Ascending aorta (tissue), 2 donors: ENCODE results near the gene ADAM22. TPM values are rescaled to one million over a fixed set of nuclear protein-coding genes. Genes with fewer than 3 reads are reported as not detected.
"Not testable (repeated sequence)": the region's sequence is repeated elsewhere in the genome, so short reads cannot be mapped to it uniquely, and the experiment has no call there.

Source experiments
- DNase-seq, 2 donors: peaks; one replicate each; pipeline ENCODE4 v3.0.0-alpha.2; 2019; ENCODE audit warnings: low spot score in 2 of 2
- H3K27ac ChIP-seq, 2 donors: fragments of 200-600 bp; sonication (generic); one replicate each; pipeline ENCODE4 v1.5.1; 2016 to 2017; ENCODE audit warnings: mild to moderate bottlenecking in 1 of 2
- H3K27me3 ChIP-seq: fragments of 200-600 bp; sonication (generic); one replicate; pipeline ENCODE4 v1.5.1; 2017
- H3K36me3 ChIP-seq, 2 donors: fragments of 200-600 bp; sonication (generic); one replicate each; pipeline ENCODE4 v1.5.1; 2016
- H3K4me1 ChIP-seq, 2 donors: fragments of 200-600 bp; sonication (generic); one replicate each; pipeline ENCODE4 v1.5.1; 2016 to 2017; ENCODE audit warnings: mild to moderate bottlenecking in 1 of 2
- H3K4me3 ChIP-seq, 2 donors: fragments of 200-600 bp; sonication (generic); one replicate each; pipeline ENCODE4 v1.5.1; 2016 to 2017; ENCODE audit warnings: mild to moderate bottlenecking in 1 of 2
- H3K9me3 ChIP-seq, 2 donors: fragments of 200-600 bp; sonication (generic); one replicate each; pipeline ENCODE4 v1.5.1; 2016
- intact Hi-C: fragments of 100-400 bp; cut with DNase I; formaldehyde crosslinking; loops from one replicate; pipeline ENCODE4 v1.15.1; 2023
- total RNA-seq: library from RNA; depleted of rRNA; stranded (reverse); fragments of >200 nt; gene quantifications from one replicate; pipeline ENCODE4 v1.1.0, GENCODE V29; 2016
- TF ChIP-seq, protein P1 (sequence below), 3 experiments: fragments of 200-600 bp in 2 of 3; fragments of 450-650 bp in 1 of 3; sonication (generic) in 2 of 3; IDR thresholded peaks; one replicate each; pipeline ENCODE4 v1.5.1; 2016 to 2019; ENCODE audit warnings: antibody characterized with exemption in 3 of 3, mild to moderate bottlenecking in 1 of 3, moderate library complexity in 1 of 3

Gene ADAM22, protein sequence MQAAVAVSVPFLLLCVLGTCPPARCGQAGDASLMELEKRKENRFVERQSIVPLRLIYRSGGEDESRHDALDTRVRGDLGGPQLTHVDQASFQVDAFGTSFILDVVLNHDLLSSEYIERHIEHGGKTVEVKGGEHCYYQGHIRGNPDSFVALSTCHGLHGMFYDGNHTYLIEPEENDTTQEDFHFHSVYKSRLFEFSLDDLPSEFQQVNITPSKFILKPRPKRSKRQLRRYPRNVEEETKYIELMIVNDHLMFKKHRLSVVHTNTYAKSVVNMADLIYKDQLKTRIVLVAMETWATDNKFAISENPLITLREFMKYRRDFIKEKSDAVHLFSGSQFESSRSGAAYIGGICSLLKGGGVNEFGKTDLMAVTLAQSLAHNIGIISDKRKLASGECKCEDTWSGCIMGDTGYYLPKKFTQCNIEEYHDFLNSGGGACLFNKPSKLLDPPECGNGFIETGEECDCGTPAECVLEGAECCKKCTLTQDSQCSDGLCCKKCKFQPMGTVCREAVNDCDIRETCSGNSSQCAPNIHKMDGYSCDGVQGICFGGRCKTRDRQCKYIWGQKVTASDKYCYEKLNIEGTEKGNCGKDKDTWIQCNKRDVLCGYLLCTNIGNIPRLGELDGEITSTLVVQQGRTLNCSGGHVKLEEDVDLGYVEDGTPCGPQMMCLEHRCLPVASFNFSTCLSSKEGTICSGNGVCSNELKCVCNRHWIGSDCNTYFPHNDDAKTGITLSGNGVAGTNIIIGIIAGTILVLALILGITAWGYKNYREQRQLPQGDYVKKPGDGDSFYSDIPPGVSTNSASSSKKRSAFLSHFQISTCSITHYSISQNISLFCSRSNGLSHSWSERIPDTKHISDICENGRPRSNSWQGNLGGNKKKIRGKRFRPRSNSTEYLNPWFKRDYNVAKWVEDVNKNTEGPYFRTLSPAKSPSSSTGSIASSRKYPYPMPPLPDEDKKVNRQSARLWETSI
- total RNA-seq, result 0.85 TPM

DNA sequence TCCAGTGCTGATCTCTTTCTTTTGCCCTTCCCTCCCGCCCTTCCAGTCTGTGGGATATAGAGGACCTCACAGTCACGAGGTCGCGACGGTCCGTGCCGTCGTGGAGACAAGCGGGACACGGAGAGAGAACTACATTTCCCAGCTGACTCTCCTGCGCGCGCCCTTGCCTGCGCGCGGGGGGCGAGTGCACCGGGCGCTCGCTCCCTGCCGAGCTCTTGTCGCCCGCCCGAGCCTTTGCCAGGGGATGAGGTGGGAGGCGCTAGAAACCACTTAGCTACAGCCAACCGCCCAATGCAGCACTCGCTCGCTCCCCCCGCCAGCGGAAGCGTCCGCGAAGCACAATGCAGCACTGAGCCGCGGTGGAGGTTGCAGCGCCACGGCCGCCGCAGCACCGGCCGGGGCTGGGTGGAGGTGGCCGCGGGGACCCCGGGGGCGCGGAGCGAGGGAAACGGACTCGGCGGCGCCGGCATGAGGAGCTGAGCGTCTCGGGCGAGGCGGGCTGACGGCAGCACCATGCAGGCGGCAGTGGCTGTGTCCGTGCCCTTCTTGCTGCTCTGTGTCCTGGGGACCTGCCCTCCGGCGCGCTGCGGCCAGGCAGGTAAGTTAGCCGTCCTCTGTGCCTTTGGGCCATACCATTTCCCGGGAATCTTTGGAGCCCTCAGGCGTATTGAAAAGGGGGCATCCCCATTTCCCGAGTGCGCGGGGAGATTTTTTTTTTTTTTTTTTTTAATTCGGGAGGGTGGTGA is at the start of gene ADAM22:
ADAM22 (plus strand) TSS at position 299 of the 746 bp plus-strand sequence; CDS start at position 514, 215 bp downstream.
- intact Hi-C loops, result loop anchor here (2.0 kb wide), 1 partner anchor 57 kb away; the partner anchor contains the start of genes DBF4 and SLC25A40
- Histone ChIP-seq H3K4me1 (no peaks in the 10 kb centered on the region), H3K27ac (no peak within 1 kb of the TSS), H3K27me3 (no peaks in the 10 kb centered on the region), H3K4me3 (peak within 1 kb of the TSS; percentile 70 to 78), H3K36me3 (no peaks in the 10 kb centered on the region), H3K9me3 (no peaks in the 10 kb centered on the region)
- TF ChIP-seq, protein P1, sequence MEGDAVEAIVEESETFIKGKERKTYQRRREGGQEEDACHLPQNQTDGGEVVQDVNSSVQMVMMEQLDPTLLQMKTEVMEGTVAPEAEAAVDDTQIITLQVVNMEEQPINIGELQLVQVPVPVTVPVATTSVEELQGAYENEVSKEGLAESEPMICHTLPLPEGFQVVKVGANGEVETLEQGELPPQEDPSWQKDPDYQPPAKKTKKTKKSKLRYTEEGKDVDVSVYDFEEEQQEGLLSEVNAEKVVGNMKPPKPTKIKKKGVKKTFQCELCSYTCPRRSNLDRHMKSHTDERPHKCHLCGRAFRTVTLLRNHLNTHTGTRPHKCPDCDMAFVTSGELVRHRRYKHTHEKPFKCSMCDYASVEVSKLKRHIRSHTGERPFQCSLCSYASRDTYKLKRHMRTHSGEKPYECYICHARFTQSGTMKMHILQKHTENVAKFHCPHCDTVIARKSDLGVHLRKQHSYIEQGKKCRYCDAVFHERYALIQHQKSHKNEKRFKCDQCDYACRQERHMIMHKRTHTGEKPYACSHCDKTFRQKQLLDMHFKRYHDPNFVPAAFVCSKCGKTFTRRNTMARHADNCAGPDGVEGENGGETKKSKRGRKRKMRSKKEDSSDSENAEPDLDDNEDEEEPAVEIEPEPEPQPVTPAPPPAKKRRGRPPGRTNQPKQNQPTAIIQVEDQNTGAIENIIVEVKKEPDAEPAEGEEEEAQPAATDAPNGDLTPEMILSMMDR (IDR thresholded peaks at IDR 0.05), result no peak
- DNase-seq, result peak; percentile 29 to 88

DNA sequence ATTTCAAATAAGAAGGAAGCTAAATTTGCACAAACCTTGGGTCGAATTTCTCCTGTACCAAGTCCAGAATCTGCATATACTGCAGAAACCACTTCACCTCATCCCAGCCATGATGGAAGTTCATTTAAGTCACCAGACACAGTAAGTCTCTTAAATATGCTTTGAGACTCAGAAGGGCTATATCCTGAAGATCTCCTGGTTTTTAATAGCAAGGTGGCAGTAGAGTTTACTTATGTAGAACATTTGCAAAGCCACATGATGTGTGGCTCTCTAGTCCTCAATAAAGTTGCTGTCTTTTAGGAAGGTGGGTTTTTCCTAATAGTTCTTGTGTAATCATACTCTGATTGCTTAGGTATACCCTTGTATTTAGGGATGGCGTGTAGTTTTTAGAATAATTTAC is 49.0 kb upstream of the ADAM22 start:
- H3K9me3 ChIP-seq, result no peaks in the 10 kb centered on the region
- no peak for DNase-seq
- H3K4me3 ChIP-seq, result no peak overlapping the region
- no peaks in the 10 kb centered on the region for H3K4me1 ChIP-seq
- intact Hi-C loops, result loop anchor here (2.0 to 10.0 kb wide), 2 partner anchors 86 to 560 kb away; no protein-coding TSS in a partner anchor
- no peaks in the 10 kb centered on the region for H3K36me3 ChIP-seq
- TF ChIP-seq, protein P1 (IDR thresholded peaks at IDR 0.05), result no peak
- no peaks in the 10 kb centered on the region for H3K27me3 ChIP-seq
- H3K27ac ChIP-seq, result no peak overlapping the region

DNA sequence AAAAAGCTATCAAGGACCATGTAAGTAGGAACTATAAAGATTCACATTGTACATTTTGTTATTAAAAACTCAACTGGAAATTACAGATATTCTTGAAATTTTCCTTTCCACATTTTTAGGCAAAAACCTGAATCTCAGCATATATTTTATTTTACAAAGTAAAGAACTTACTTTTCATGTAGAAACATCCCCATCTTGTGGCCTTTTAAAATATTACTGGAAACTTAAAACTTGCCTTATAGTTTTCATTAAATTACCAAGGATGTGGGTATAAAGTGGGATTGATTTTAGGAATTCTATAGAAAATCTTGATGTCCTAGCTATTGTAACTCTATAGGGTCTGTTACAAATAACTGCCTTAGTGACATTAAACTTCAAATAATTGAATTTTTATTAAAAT is 47.2 kb upstream of the ADAM22 start:
- no peak for DNase-seq
- H3K27ac ChIP-seq, result no peak overlapping the region
- intact Hi-C loops, result loop anchor here (10.0 kb wide), 1 partner anchor 562 kb away; no protein-coding TSS in a partner anchor

DNA sequence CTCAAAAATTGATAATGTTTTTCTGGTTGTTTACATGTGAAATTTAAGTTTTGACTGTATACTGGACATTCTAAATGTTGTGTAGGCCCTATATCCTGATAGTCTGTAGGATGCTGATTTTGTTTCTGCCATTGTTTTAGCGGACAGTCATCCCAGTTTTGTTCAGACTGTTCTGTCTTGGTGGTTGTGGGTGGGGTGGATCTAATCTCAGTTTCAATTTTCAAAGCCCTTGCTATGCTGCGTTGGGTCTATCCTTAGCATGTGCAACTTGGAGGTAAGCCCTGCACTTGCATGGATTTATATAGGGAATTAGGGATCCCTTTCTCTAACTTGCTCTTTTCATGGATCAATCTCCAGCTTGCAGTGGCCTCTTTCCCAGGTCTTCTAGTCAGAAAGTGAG is 38.7 kb upstream of the ADAM22 start:
- peaks cover 0 to 2% of the 10 kb centered on the region in 2 donors for H3K36me3 ChIP-seq
- no peaks in the 10 kb centered on the region for H3K4me1 ChIP-seq
- no peak overlapping the region for H3K27ac ChIP-seq
- no peak overlapping the region for H3K4me3 ChIP-seq
- intact Hi-C loops, result no loop called here
- no peaks in the 10 kb centered on the region for H3K9me3 ChIP-seq
- DNase-seq, result no peak
- TF ChIP-seq, protein P1 (IDR thresholded peaks at IDR 0.05), result no peak
- no peaks in the 10 kb centered on the region for H3K27me3 ChIP-seq

More for the DNA sequence above, 47.2 kb upstream of the ADAM22 start:
- TF ChIP-seq, protein P1 (IDR thresholded peaks at IDR 0.05), result peak in 2 of 3 experiments; percentile 23 to 58
- Histone ChIP-seq H3K36me3 (no peaks in the 10 kb centered on the region), H3K4me1 (no peaks in the 10 kb centered on the region), H3K27me3 (no peaks in the 10 kb centered on the region), H3K4me3 (no peak overlapping the region), H3K9me3 (no peaks in the 10 kb centered on the region)

DNA sequence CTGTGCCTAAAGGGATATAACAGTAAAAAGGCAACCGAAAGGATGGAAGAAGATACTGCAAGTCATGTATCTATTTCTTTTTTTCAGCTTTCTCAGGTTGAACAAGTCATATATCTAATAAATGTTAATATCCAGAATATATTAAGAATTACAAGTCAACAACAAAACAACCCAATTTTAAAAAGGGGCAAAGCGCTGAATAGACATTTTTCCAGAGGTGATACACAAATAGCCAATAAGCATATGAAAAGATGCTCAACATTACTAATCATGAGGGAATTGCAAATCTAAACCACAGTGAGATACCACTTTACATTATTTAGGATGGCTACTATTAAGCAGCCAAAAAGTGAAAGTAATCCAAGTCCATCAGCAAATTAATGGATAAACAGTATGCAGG is 34.8 kb upstream of the ADAM22 start:
- Histone ChIP-seq H3K4me3 (no peak overlapping the region), H3K9me3 (no peaks in the 10 kb centered on the region), H3K27me3 (no peaks in the 10 kb centered on the region), H3K27ac (no peak overlapping the region), H3K36me3 (peaks cover 0 to 2% of the 10 kb centered on the region in 2 donors), H3K4me1 (no peaks in the 10 kb centered on the region)
- TF ChIP-seq, protein P1 (IDR thresholded peaks at IDR 0.05), result no peak
- no peak for DNase-seq
- intact Hi-C loops, result no loop called here

DNA sequence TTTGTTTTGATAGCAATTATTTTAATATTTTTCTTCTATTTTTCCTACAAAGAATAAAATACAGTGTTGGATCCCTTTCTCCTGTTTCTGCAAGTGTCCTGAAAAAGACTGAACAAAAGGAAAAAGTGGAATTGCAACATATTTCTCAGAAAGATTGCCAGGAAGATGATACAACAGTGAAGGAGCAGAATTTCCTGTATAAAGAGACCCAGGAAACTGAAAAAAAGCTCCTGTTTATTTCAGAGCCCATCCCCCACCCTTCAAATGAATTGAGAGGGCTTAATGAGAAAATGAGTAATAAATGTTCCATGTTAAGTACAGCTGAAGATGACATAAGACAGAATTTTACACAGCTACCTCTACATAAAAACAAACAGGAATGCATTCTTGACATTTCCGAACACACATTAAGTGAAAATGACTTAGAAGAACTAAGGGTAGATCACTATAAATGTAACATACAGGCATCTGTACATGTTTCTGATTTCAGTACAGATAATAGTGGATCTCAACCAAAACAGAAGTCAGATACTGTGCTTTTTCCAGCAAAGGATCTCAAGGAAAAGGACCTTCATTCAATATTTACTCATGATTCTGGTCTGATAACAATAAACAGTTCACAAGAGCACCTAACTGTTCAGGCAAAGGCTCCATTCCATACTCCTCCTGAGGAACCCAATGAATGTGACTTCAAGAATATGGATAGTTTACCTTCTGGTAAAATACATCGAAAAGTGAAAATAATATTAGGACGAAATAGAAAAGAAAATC is 26.7 kb upstream of the ADAM22 start:
- H3K4me3 ChIP-seq, H3K9me3 ChIP-seq, H3K4me1 ChIP-seq, H3K27me3 ChIP-seq, intact Hi-C loops, H3K36me3 ChIP-seq, H3K27ac ChIP-seq, DNase-seq: not testable (repeated sequence)

DNA sequence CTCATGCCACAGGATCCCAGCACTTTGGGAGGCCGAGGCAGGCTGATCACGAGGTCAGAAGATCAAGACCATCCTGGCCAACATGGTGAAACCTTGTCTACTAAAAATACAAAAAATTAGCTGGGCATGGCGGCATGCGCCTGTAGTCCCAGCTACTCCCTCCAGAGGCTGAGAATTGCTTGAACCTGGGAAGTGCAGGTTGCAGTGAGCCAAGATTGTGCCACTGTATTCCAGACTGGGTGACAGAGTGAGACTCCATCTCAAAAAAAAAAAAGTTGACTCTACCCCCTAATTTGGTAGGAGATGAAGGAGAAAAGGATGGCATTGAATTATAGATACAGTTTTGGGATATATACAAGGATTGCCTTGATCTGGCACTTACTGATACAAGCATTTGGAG is 25.2 kb upstream of the ADAM22 start:
- H3K27ac ChIP-seq, H3K36me3 ChIP-seq, DNase-seq, intact Hi-C loops, H3K4me3 ChIP-seq, H3K4me1 ChIP-seq, H3K27me3 ChIP-seq, H3K9me3 ChIP-seq: not testable (repeated sequence)
